ENCODE data around the gene MALT1. TPM values are rescaled to one million over a fixed set of nuclear protein-coding genes. Genes with fewer than 3 reads are reported as not detected.
"Not testable (repeated sequence)": the region's sequence is repeated elsewhere in the genome, so short reads cannot be mapped to it uniquely, and the experiment has no call there.

MALT1 gene
- total and polyA plus RNA-seq, 4 experiments from 2014 or later, result 60.3 to 96.7 (median 77.4) TPM

DNA sequence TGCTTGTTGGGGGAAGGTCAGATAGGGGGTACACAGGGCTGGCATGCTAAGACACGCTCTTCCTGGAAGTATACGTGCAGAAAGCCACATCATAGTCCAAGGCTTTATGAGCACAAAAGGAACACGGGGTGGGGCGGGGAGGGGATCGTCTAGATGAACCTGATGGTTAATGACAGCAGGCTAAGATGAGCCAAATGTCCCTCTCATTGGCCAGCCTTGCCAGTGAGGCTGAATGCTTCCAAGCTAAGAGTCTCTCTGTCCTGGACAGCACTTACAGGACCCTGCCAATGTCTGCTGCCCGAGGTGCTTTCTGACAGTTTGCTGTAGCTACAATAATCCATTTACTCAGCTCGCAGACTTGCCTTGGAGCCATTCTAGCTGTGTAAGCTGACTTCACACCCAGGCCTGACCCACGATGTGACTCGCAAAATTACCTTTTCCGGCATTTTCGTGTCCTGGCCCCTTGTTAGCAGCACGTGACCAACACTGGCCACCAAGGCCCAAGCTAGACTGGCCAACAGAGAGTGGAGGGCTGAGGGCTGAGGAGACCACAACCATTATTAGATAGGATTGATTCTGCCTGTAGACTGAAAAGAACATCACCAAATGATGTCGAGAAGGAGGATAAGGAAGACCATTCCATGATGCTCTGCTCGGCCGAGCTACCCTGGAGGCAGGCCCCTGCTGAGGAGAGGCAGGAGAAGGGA, 84.2 kb downstream of the MALT1 start:
- intact Hi-C loops (cut with micrococcal nuclease), result no loop called here
- no peak overlapping the region for H3K27ac ChIP-seq (ENCODE audit: low read depth, low read length)
- Mint-ChIP-seq H3K9me3 (peaks cover 0 to 5% (median 0%) of the 10 kb centered on the region in 8 donors), H3K27ac (peak overlapping the region in 4 of 7 donors; percentile 21 to 65 (median 52)), H3K27me3 (no peaks in the 10 kb centered on the region), H3K36me3 (peaks cover 3 to 5% of the 10 kb centered on the region in 2 donors), H3K4me3 (no peak overlapping the region), H3K4me1 (peaks cover 12 to 36% (median 31%) of the 10 kb centered on the region in 4 donors)
- CTCF ChIA-PET (ENCODE audit: partially characterized antibody), result interaction anchor here (0.9 to 24.6 kb wide), 6 partner anchors 8 to 221 kb away, joined by 3 to 827 read pairs (median 4); no protein-coding TSS in a partner anchor
- POLR2A ChIA-PET (ENCODE audit: partially characterized antibody), result interaction anchor here (1.3 to 5.2 kb wide), 3 partner anchors 10 to 215 kb away, joined by 3 to 25 read pairs (median 6); partner anchors contain the start of gene MALT1
- no peak overlapping the region for H3K4me3 ChIP-seq (ENCODE audit: low read length in 2 of 2)
- DNase-seq, result no peak
- H3K27me3 ChIP-seq (ENCODE audit: insufficient read depth, low read length), result no peaks in the 10 kb centered on the region
- H3K4me1 ChIP-seq (ENCODE audit: insufficient read depth, low read length), result peaks cover 10% of the 10 kb centered on the region
- H3K36me3 ChIP-seq (ENCODE audit: insufficient read depth, low read length), result no peaks in the 10 kb centered on the region
- H3K9me3 ChIP-seq (ENCODE audit: control insufficient read depth in 1 of 2, low read length in 2 of 2), result no peaks in the 10 kb centered on the region

DNA sequence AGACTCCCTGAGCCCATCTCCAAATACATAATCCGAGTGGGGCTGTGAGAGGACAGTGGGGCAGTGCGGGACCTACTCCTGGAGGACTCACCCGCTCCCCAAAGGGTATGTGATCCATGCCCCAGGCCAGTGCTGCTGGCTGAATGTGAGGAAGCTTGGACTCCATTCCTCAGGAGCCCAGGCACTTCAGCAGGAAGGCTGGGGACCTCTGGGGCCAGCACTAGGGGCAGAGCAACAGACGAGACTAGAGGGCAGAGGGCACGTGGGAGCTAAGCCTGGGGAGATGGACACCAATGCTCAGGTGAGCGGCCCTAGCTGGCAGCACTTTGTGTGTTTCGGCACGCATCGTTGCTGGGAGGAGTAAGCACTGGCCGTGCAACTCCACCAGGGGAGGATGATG, 84.9 kb downstream of the MALT1 start:
- H3K4me1 Mint-ChIP-seq, result peaks cover 16 to 39% (median 34%) of the 10 kb centered on the region in 4 donors
- peak overlapping the region in 3 of 7 donors; percentile 17 to 78 (median 53) for H3K27ac Mint-ChIP-seq
- POLR2A ChIA-PET (ENCODE audit: partially characterized antibody), result interaction anchor here (0.6 to 5.2 kb wide), 4 partner anchors 10 to 1863 kb away, joined by 3 to 25 read pairs (median 5); partner anchors contain the start of gene MALT1
- H3K27me3 Mint-ChIP-seq, result no peaks in the 10 kb centered on the region
- no peak overlapping the region for H3K4me3 Mint-ChIP-seq
- intact Hi-C loops (cut with micrococcal nuclease), result no loop called here
- H3K36me3 ChIP-seq (ENCODE audit: insufficient read depth, low read length), result no peaks in the 10 kb centered on the region
- no peaks in the 10 kb centered on the region for H3K9me3 ChIP-seq (ENCODE audit: control insufficient read depth in 1 of 2, low read length in 2 of 2)
- no peaks in the 10 kb centered on the region for H3K27me3 ChIP-seq (ENCODE audit: insufficient read depth, low read length)
- CTCF ChIA-PET (ENCODE audit: partially characterized antibody), result interaction anchor here (1.1 to 24.6 kb wide), 5 partner anchors 8 to 221 kb away, joined by 3 to 827 read pairs (median 5); no protein-coding TSS in a partner anchor
- peaks cover 0 to 5% (median 0%) of the 10 kb centered on the region in 8 donors for H3K9me3 Mint-ChIP-seq
- peaks cover 14% of the 10 kb centered on the region for H3K4me1 ChIP-seq (ENCODE audit: insufficient read depth, low read length)
- H3K27ac ChIP-seq (ENCODE audit: low read depth, low read length), result no peak overlapping the region
- H3K4me3 ChIP-seq (ENCODE audit: low read length in 2 of 2), result no peak overlapping the region
- no peaks in the 10 kb centered on the region for H3K36me3 Mint-ChIP-seq
- DNase-seq, result no peak

GRCh38 chr18:58756596-58757240, 85.5 kb downstream of the MALT1 start:
- H3K4me1 ChIP-seq (ENCODE audit: insufficient read depth, low read length), result peaks cover 19% of the 10 kb centered on the region
- POLR2A ChIA-PET (ENCODE audit: partially characterized antibody), result interaction anchor here (0.6 to 5.2 kb wide), 3 partner anchors 85 to 1863 kb away, joined by 3 to 25 read pairs (median 4); partner anchors contain the start of gene MALT1
- no peak overlapping the region for H3K27ac ChIP-seq (ENCODE audit: low read depth, low read length)
- peaks cover 21 to 45% (median 39%) of the 10 kb centered on the region in 4 donors for H3K4me1 Mint-ChIP-seq
- peak overlapping the region in 1 of 7 donors; percentile 50 for H3K27ac Mint-ChIP-seq
- peaks cover 0 to 5% (median 0%) of the 10 kb centered on the region in 8 donors for H3K9me3 Mint-ChIP-seq
- CTCF ChIA-PET (ENCODE audit: partially characterized antibody), result interaction anchor here (1.5 to 24.6 kb wide), 3 partner anchors 7 to 222 kb away, joined by 5 to 827 read pairs (median 19); no protein-coding TSS in a partner anchor
- H3K9me3 ChIP-seq (ENCODE audit: control insufficient read depth in 1 of 2, low read length in 2 of 2), result no peaks in the 10 kb centered on the region
- no peaks in the 10 kb centered on the region for H3K27me3 ChIP-seq (ENCODE audit: insufficient read depth, low read length)
- no peak overlapping the region for H3K4me3 ChIP-seq (ENCODE audit: low read length in 2 of 2)
- intact Hi-C loops (cut with micrococcal nuclease), result no loop called here
- H3K36me3 ChIP-seq (ENCODE audit: insufficient read depth, low read length), result no peaks in the 10 kb centered on the region
- DNase-seq, result no peak
- H3K27me3 Mint-ChIP-seq, result no peaks in the 10 kb centered on the region
- no peaks in the 10 kb centered on the region for H3K36me3 Mint-ChIP-seq
- H3K4me3 Mint-ChIP-seq, result no peak overlapping the region

GRCh38 chr18:58757351-58757750, 86.1 kb downstream of the MALT1 start:
- intact Hi-C loops (cut with micrococcal nuclease); H3K36me3 Mint-ChIP-seq; H3K9me3 ChIP-seq (ENCODE audit: control insufficient read depth in 1 of 2, low read length in 2 of 2); H3K4me3 ChIP-seq (ENCODE audit: low read length in 2 of 2); H3K9me3 Mint-ChIP-seq; DNase-seq; H3K27ac Mint-ChIP-seq; H3K27me3 Mint-ChIP-seq; H3K36me3 ChIP-seq (ENCODE audit: insufficient read depth, low read length); H3K27me3 ChIP-seq (ENCODE audit: insufficient read depth, low read length); H3K27ac ChIP-seq (ENCODE audit: low read depth, low read length); H3K4me3 Mint-ChIP-seq: not testable (repeated sequence)
- ChIA-PET POLR2A (ENCODE audit: partially characterized antibody) (interaction anchor here (5.2 kb wide), 1 partner anchor 86 kb away, joined by 25 read pairs; the partner anchor contains the start of gene MALT1), CTCF (ENCODE audit: partially characterized antibody) (interaction anchor here (24.6 kb wide), 1 partner anchor 222 kb away, joined by 827 read pairs; no protein-coding TSS in a partner anchor)
- H3K4me1 Mint-ChIP-seq, result peaks cover 24 to 50% (median 41%) of the 10 kb centered on the region in 4 donors
- H3K4me1 ChIP-seq (ENCODE audit: insufficient read depth, low read length), result peaks cover 19% of the 10 kb centered on the region

GRCh38 chr18:58758046-58758445, 86.8 kb downstream of the MALT1 start:
- no peak overlapping the region for H3K4me3 Mint-ChIP-seq
- H3K9me3 Mint-ChIP-seq, result peaks cover 0 to 5% (median 0%) of the 10 kb centered on the region in 8 donors
- H3K27me3 Mint-ChIP-seq, result no peaks in the 10 kb centered on the region
- Histone ChIP-seq H3K9me3 (ENCODE audit: control insufficient read depth in 1 of 2, low read length in 2 of 2) (no peaks in the 10 kb centered on the region), H3K4me3 (ENCODE audit: low read length in 2 of 2) (no peak overlapping the region), H3K36me3 (ENCODE audit: insufficient read depth, low read length) (no peaks in the 10 kb centered on the region), H3K27ac (ENCODE audit: low read depth, low read length) (no peak overlapping the region), H3K27me3 (ENCODE audit: insufficient read depth, low read length) (no peaks in the 10 kb centered on the region), H3K4me1 (ENCODE audit: insufficient read depth, low read length) (peaks cover 19% of the 10 kb centered on the region)
- H3K27ac Mint-ChIP-seq, result peak overlapping the region in 1 of 7 donors; percentile 17
- intact Hi-C loops (cut with micrococcal nuclease), result no loop called here
- ChIA-PET POLR2A (ENCODE audit: partially characterized antibody) (no interaction called here), CTCF (ENCODE audit: partially characterized antibody) (interaction anchor here (24.6 kb wide), 1 partner anchor 223 kb away, joined by 827 read pairs; no protein-coding TSS in a partner anchor)
- peaks cover 24 to 50% (median 43%) of the 10 kb centered on the region in 4 donors for H3K4me1 Mint-ChIP-seq
- no peaks in the 10 kb centered on the region for H3K36me3 Mint-ChIP-seq
- no peak for DNase-seq

DNA sequence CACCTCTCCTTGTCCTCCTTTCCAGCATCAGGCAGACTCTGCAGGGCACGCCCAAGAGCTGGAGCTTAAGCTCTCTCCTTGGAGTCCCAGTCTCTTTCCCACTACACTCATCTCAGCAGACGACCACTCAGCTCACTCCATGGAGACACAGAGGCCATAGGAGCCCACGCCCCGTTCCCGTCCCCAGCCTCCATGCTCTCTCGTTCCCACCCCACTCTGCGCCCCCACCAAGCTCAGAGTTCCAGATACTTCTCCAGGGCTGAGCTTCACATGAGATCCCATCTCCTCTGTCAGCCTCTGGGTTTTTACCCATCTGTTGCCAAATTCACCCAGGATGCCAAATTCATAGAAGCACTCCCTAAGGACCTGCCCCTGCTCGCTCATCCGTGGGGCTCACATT, 87.3 kb downstream of the MALT1 start:
- Histone ChIP-seq H3K4me3 (ENCODE audit: low read length in 2 of 2) (no peak overlapping the region), H3K27ac (ENCODE audit: low read depth, low read length) (no peak overlapping the region), H3K27me3 (ENCODE audit: insufficient read depth, low read length) (no peaks in the 10 kb centered on the region), H3K9me3 (ENCODE audit: control insufficient read depth in 1 of 2, low read length in 2 of 2) (no peaks in the 10 kb centered on the region), H3K36me3 (ENCODE audit: insufficient read depth, low read length) (no peaks in the 10 kb centered on the region), H3K4me1 (ENCODE audit: insufficient read depth, low read length) (peaks cover 19% of the 10 kb centered on the region)
- Mint-ChIP-seq H3K27ac (peak overlapping the region in 2 of 7 donors; percentile 36), H3K27me3 (no peaks in the 10 kb centered on the region), H3K4me1 (peaks cover 24 to 50% (median 44%) of the 10 kb centered on the region in 4 donors), H3K36me3 (no peaks in the 10 kb centered on the region), H3K9me3 (peaks cover 0 to 5% (median 0%) of the 10 kb centered on the region in 8 donors), H3K4me3 (peak overlapping the region in 2 of 8 donors; percentile 10 to 28)
- DNase-seq, result no peak
- intact Hi-C loops (cut with micrococcal nuclease), result no loop called here
- POLR2A ChIA-PET (ENCODE audit: partially characterized antibody), result no interaction called here
- CTCF ChIA-PET (ENCODE audit: partially characterized antibody), result interaction anchor here (1.2 to 24.6 kb wide), 2 partner anchors 11 to 224 kb away, joined by 3 to 827 read pairs; no protein-coding TSS in a partner anchor

Measured in CD4-positive, alpha-beta memory T cell (primary cell).